Panc1 (cell line): ENCODE results near the gene TEDC2. TPM values are rescaled to one million over a fixed set of nuclear protein-coding genes. Genes with fewer than 3 reads are reported as not detected.
A peak's percentile ranks its signal among the peaks of the same experiment; 100 is the strongest.

Experiments
- ATAC-seq: fragments of 200-7000 bp; cut with Tn5 transposase; 2 replicates; pipeline ENCODE4 v1.9.1; 2020; ENCODE audit warnings: mild to moderate bottlenecking, moderate library complexity
- BruUV-seq: library from RNA; stranded (reverse); fragments of 400-500 nt; replicated peaks from 2 replicates; lab custom pipeline; 2021; lab: Mats Ljungman, UMichigan
- CTCF ChIA-PET: fragments of 300-600 bp; sonication (Branson Sonifier 250); formaldehyde crosslinking; loops from one replicate; lab custom pipeline; 2022; ENCODE audit warnings: antibody characterized with exemption; lab: Charles Lee
- POLR2A ChIA-PET: fragments of 300-600 bp; sonication (Branson Sonifier 250); formaldehyde crosslinking; loops from one replicate; lab custom pipeline; 2022; ENCODE audit warnings: antibody characterized with exemption; lab: Charles Lee
- DNase-seq: peaks from one replicate; pipeline ENCODE4 v3.0.0-alpha.2; 2010; ENCODE audit warnings: low read depth, low spot score
- H3K27ac ChIP-seq: 2 replicates; pipeline ENCODE4 v1.5.1; 2011; ENCODE audit warnings: mild to moderate bottlenecking, low read length, inconsistent platforms
- H3K27me3 ChIP-seq: fragments of 200-500 bp; sonication (Bioruptor generic); 2 replicates; pipeline ENCODE4 v1.6.0; 2014; ENCODE audit warnings: low read length, inconsistent platforms; ENCODE audit not compliant: control insufficient read depth, insufficient read depth
- H3K36me3 ChIP-seq: fragments of 200-500 bp; sonication (Bioruptor generic); 2 replicates; pipeline ENCODE4 v1.5.1; 2014; ENCODE audit warnings: inconsistent platforms, mild to moderate bottlenecking, low read length, moderate library complexity; ENCODE audit not compliant: control insufficient read depth, insufficient read depth
- H3K4me1 ChIP-seq: 2 replicates; pipeline ENCODE4 v1.5.1; 2011; ENCODE audit warnings: inconsistent platforms, mild to moderate bottlenecking, low read length, moderate library complexity; ENCODE audit not compliant: control insufficient read depth, insufficient read depth
- H3K4me3 ChIP-seq, 2 experiments: 2 replicates each; pipeline ENCODE4 v1.5.1; 2011 to 2012; ENCODE audit warnings: low read depth in 2 of 2, low read length in 2 of 2, mild to moderate bottlenecking in 2 of 2, inconsistent platforms in 1 of 2, moderate library complexity in 1 of 2
- H3K9me3 ChIP-seq: fragments of 200-500 bp; sonication (Bioruptor generic); 2 replicates; pipeline ENCODE4 v1.5.1; 2014; ENCODE audit warnings: low read depth, mild to moderate bottlenecking, inconsistent platforms, low read length, moderate library complexity; ENCODE audit not compliant: control insufficient read depth, insufficient read depth
- POLR2AphosphoS5 ChIP-seq: IDR thresholded peaks from 2 replicates; pipeline ENCODE4 v1.6.1; 2012; ENCODE audit warnings: mild to moderate bottlenecking, low read depth, low read length, moderate library complexity
- SIN3A ChIP-seq: IDR thresholded peaks from 2 replicates; pipeline ENCODE4 v1.6.1; 2012; ENCODE audit warnings: low read depth, mild to moderate bottlenecking, low read length, moderate library complexity, borderline replicate concordance; ENCODE audit not compliant: insufficient read depth
- TCF7L2 ChIP-seq: IDR thresholded peaks from 2 replicates; pipeline ENCODE4 v1.6.1; 2011; ENCODE audit warnings: mild to moderate bottlenecking, low read depth, low read length, inconsistent platforms
- in situ Hi-C: cut with HindIII; loops from 2 replicates; pipeline ENCODE4 v1.10.0; 2016; ENCODE audit warnings: low sequenced_read_pairs, low pct_unique_long_range_greater_than_20kb
- intact Hi-C: fragments of 100-400 bp; cut with micrococcal nuclease; formaldehyde crosslinking; loops from one replicate; pipeline ENCODE4 v1.10.0; 2022; ENCODE audit not compliant: unreplicated experiment
- total RNA-seq: library from RNA; stranded (reverse); gene quantifications from one replicate; pipeline ENCODE4 v1.2.1, GENCODE V29; 2021; ENCODE audit not compliant: unreplicated experiment
- TF ChIP-seq, protein P1 (sequence below): fragments of 450-650 bp; IDR thresholded peaks from 2 replicates; pipeline ENCODE4 v1.5.1; 2017; ENCODE audit warnings: mild to moderate bottlenecking
- TF ChIP-seq, protein P2 (sequence below), 2 experiments: IDR thresholded peaks; 2 replicates each; pipeline ENCODE4 v1.6.1; 2011 to 2012; ENCODE audit warnings: low read depth in 2 of 2, control low read depth in 1 of 2, low read length in 1 of 2, mild to moderate bottlenecking in 1 of 2, moderate library complexity in 1 of 2; ENCODE audit not compliant: insufficient read depth in 1 of 2

The TEDC2 gene
- total RNA-seq, 1 experiment from 2014 or later = 25.0 TPM

- intact Hi-C loops (no loop called here), in situ Hi-C loops (no loop called here)
- POLR2A ChIA-PET = interaction anchor here (0.6 kb wide), 1 partner anchor 11 kb away, joined by 4 read pairs; no protein-coding TSS in a partner anchor
- peaks cover 3% of the 10 kb centered on the region for H3K36me3 ChIP-seq
- H3K9me3 ChIP-seq = no peaks in the 10 kb centered on the region
- no peak for DNase-seq
- no peak overlapping the region for H3K27ac ChIP-seq
- ATAC-seq = no peak
- H3K27me3 ChIP-seq = no peaks in the 10 kb centered on the region
- CTCF ChIA-PET = no interaction called here
- peaks cover 7% of the 10 kb centered on the region; the same call in 1 of the 2 replicates for H3K4me1 ChIP-seq
- TF ChIP-seq, protein P1, sequence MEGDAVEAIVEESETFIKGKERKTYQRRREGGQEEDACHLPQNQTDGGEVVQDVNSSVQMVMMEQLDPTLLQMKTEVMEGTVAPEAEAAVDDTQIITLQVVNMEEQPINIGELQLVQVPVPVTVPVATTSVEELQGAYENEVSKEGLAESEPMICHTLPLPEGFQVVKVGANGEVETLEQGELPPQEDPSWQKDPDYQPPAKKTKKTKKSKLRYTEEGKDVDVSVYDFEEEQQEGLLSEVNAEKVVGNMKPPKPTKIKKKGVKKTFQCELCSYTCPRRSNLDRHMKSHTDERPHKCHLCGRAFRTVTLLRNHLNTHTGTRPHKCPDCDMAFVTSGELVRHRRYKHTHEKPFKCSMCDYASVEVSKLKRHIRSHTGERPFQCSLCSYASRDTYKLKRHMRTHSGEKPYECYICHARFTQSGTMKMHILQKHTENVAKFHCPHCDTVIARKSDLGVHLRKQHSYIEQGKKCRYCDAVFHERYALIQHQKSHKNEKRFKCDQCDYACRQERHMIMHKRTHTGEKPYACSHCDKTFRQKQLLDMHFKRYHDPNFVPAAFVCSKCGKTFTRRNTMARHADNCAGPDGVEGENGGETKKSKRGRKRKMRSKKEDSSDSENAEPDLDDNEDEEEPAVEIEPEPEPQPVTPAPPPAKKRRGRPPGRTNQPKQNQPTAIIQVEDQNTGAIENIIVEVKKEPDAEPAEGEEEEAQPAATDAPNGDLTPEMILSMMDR = no peak
- 0 out of 2 replicates have a peak, but pooled peaks have one; percentile 8 for TF ChIP-seq POLR2AphosphoS5
- H3K4me3 ChIP-seq = no peak overlapping the region
- BruUV-seq = no TSS peak
Observed at GRCh38 chr16:2455081-2455845, 4.6 kb upstream of the TEDC2 start.

- H3K9me3 ChIP-seq = no peaks in the 10 kb centered on the region
- H3K27me3 ChIP-seq = no peaks in the 10 kb centered on the region
- intact Hi-C loops (no loop called here), in situ Hi-C loops (no loop called here)
- ATAC-seq (no peak), DNase-seq (no peak)
- TF ChIP-seq TCF7L2 (no peak), POLR2AphosphoS5 (no peak; the same call in 1 of the 2 replicates), SIN3A (no peak)
- TF ChIP-seq, protein P2, sequence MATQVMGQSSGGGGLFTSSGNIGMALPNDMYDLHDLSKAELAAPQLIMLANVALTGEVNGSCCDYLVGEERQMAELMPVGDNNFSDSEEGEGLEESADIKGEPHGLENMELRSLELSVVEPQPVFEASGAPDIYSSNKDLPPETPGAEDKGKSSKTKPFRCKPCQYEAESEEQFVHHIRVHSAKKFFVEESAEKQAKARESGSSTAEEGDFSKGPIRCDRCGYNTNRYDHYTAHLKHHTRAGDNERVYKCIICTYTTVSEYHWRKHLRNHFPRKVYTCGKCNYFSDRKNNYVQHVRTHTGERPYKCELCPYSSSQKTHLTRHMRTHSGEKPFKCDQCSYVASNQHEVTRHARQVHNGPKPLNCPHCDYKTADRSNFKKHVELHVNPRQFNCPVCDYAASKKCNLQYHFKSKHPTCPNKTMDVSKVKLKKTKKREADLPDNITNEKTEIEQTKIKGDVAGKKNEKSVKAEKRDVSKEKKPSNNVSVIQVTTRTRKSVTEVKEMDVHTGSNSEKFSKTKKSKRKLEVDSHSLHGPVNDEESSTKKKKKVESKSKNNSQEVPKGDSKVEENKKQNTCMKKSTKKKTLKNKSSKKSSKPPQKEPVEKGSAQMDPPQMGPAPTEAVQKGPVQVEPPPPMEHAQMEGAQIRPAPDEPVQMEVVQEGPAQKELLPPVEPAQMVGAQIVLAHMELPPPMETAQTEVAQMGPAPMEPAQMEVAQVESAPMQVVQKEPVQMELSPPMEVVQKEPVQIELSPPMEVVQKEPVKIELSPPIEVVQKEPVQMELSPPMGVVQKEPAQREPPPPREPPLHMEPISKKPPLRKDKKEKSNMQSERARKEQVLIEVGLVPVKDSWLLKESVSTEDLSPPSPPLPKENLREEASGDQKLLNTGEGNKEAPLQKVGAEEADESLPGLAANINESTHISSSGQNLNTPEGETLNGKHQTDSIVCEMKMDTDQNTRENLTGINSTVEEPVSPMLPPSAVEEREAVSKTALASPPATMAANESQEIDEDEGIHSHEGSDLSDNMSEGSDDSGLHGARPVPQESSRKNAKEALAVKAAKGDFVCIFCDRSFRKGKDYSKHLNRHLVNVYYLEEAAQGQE (IDR thresholded peaks at IDR 0.05; ENCODE audit: insufficient read depth in 1 of 2, low read depth in 2 of 2, low read length in 1 of 2) = no peak
- TF ChIP-seq, protein P1 = no peak
- ChIA-PET POLR2A (interaction anchor here (0.5 kb wide), 1 partner anchor 18 kb away, joined by 8 read pairs; the partner anchor contains the start of gene TBC1D24), CTCF (no interaction called here)
- BruUV-seq = no TSS peak
- H3K27ac ChIP-seq = no peak overlapping the region
- peaks cover 19% of the 10 kb centered on the region for H3K4me1 ChIP-seq
- no peak overlapping the region for H3K4me3 ChIP-seq
- peaks cover 3% of the 10 kb centered on the region for H3K36me3 ChIP-seq
Observed at GRCh38 chr16:2456551-2457153, 3.3 kb upstream of the TEDC2 start.
